SK-N-SH (cell line): ENCODE measurements around the gene EXOSC2. TPM values are rescaled to one million over a fixed set of nuclear protein-coding genes. Genes with fewer than 3 reads are reported as not detected.

ENCODE experiments used
- CTCF ChIA-PET: fragments of 300-600, 350-600 bp; formaldehyde crosslinking; extraction: SDS; loops from one replicate; lab custom pipeline; 2021; lab: Yijun Ruan, JAX
- POLR2A ChIA-PET: fragments of 350-600 bp; sonication (Branson Sonifier 250); formaldehyde crosslinking; extraction: SDS; loops from one replicate; lab custom pipeline; 2020; ENCODE audit warnings: antibody characterized with exemption, inconsistent platforms; lab: Yijun Ruan, JAX
- DNase-seq: peaks from one replicate; pipeline ENCODE4 v3.0.0; 2012
- H2AFZ ChIP-seq: fragments of 200-600 bp; sonication (generic); 2 replicates; pipeline ENCODE4 v1.8.1; 2016; ENCODE audit warnings: antibody characterized with exemption, mild to moderate bottlenecking, low read depth
- H3F3A ChIP-seq: fragments of 200-600 bp; sonication (generic); replicated peaks from 2 replicates; pipeline ENCODE3; 2016; ENCODE audit warnings: antibody characterized with exemption, mild to moderate bottlenecking; ENCODE audit not compliant: insufficient read depth
- H3K27ac ChIP-seq, 2 experiments: fragments of 200-500 bp in 1 of 2; fragments of 200-600 bp in 1 of 2; sonication (Bioruptor generic) in 1 of 2; sonication (generic), shearing (Covaris generic) in 1 of 2; 2 replicates each; pipeline versions ENCODE4 v1.5.1 to v1.6.1; 2014 to 2016; ENCODE audit warnings: low read depth in 2 of 2, inconsistent platforms in 1 of 2, low read length in 1 of 2, mild to moderate bottlenecking in 1 of 2, mixed read lengths in 1 of 2
- H3K27me3 ChIP-seq: fragments of 200-600 bp; sonication (generic), shearing (Covaris generic); 2 replicates; pipeline ENCODE4 v1.6.1; 2016; ENCODE audit warnings: mixed run types; ENCODE audit not compliant: insufficient read depth
- H3K36me3 ChIP-seq, 2 experiments: fragments of 200-500 bp in 1 of 2; fragments of 200-600 bp in 1 of 2; sonication (Bioruptor generic) in 1 of 2; sonication (generic) in 1 of 2; replicated peaks in 1 of 2; 2 replicates each; pipeline versions ENCODE3 to v1.5.1; 2014 to 2016; ENCODE audit warnings: low read length in 1 of 2, mild to moderate bottlenecking in 1 of 2; ENCODE audit not compliant: insufficient read depth in 2 of 2, control insufficient read depth in 1 of 2
- H3K4me1 ChIP-seq, 2 experiments: fragments of 200-500 bp in 1 of 2; fragments of 200-600 bp in 1 of 2; sonication (Bioruptor generic) in 1 of 2; sonication (generic), shearing (Covaris generic) in 1 of 2; 2 replicates each; pipeline versions ENCODE4 v1.5.1 to v1.6.1; 2014 to 2016; ENCODE audit warnings: low read depth in 1 of 2, low read length in 1 of 2, mixed run types in 1 of 2; ENCODE audit not compliant: insufficient read depth in 2 of 2, control insufficient read depth in 1 of 2
- H3K4me2 ChIP-seq: fragments of 200-600 bp; sonication (generic), shearing (Covaris generic); 2 replicates; pipeline ENCODE4 v1.6.1; 2017; ENCODE audit warnings: mixed run types
- H3K4me3 ChIP-seq, 2 experiments: fragments of 200-500 bp in 1 of 2; fragments of 200-600 bp in 1 of 2; sonication (Bioruptor generic) in 1 of 2; sonication (generic), shearing (Covaris generic) in 1 of 2; 2 replicates each; pipeline versions ENCODE4 v1.5.1 to v1.8.1; 2014 to 2016; ENCODE audit warnings: low read depth in 2 of 2, inconsistent platforms in 1 of 2, low read length in 1 of 2, mild to moderate bottlenecking in 1 of 2, mixed read lengths in 1 of 2, moderate library complexity in 1 of 2
- H3K79me2 ChIP-seq: fragments of 200-600 bp; sonication (generic); 2 replicates; pipeline ENCODE4 v1.8.1; 2017; ENCODE audit warnings: mild to moderate bottlenecking; ENCODE audit not compliant: insufficient read depth
- H3K9ac ChIP-seq: fragments of 200-600 bp; sonication (generic); 2 replicates; pipeline ENCODE4 v1.6.1; 2017; ENCODE audit warnings: mixed run types
- H3K9me2 ChIP-seq: fragments of 200-600 bp; sonication (generic); 2 replicates; pipeline ENCODE4 v1.6.1; 2017; ENCODE audit warnings: mixed run types
- H3K9me3 ChIP-seq: fragments of 200-600 bp; sonication (generic); 2 replicates; pipeline ENCODE4 v1.6.1; 2017; ENCODE audit warnings: mixed run types, mild to moderate bottlenecking, moderate library complexity
- H4K20me1 ChIP-seq: fragments of 200-600 bp; sonication (generic); 2 replicates; pipeline ENCODE4 v1.6.1; 2017; ENCODE audit warnings: mild to moderate bottlenecking, mixed run types; ENCODE audit not compliant: insufficient read depth
- IRF3 ChIP-seq: fragments of 150-350 bp; IDR thresholded peaks from 2 replicates; pipeline ENCODE4 v1.6.1; 2016; ENCODE audit warnings: mild to moderate bottlenecking, low read depth, low read length
- PBX3 ChIP-seq: IDR thresholded peaks from 2 replicates; pipeline ENCODE4; 2012
- POLR2AphosphoS5 ChIP-seq: IDR thresholded peaks from 2 replicates; pipeline ENCODE4 v1.6.1; 2012; ENCODE audit warnings: low read depth, low read length
- RAD21 ChIP-seq: IDR thresholded peaks from 2 replicates; pipeline ENCODE4 v1.6.1; 2012; ENCODE audit warnings: mild to moderate bottlenecking, low read length
- SIN3A ChIP-seq: IDR thresholded peaks from 2 replicates; pipeline ENCODE4 v1.6.1; 2012; ENCODE audit warnings: low read depth, mild to moderate bottlenecking, low read length, moderate library complexity, borderline replicate concordance
- SMC3 ChIP-seq: IDR thresholded peaks from 2 replicates; pipeline ENCODE4 v1.6.1; 2012; ENCODE audit warnings: low read depth, low read length, improper control_type of control experiment
- TEAD4 ChIP-seq: IDR thresholded peaks from 2 replicates; pipeline ENCODE4 v1.4.0; 2012; ENCODE audit warnings: mild to moderate bottlenecking, borderline replicate concordance; ENCODE audit not compliant: insufficient read depth
- WGBS: methylation state at CpG from one replicate; pipeline ENCODE4 v1.1.6; 2017; ENCODE audit warnings: low lambda C conversion rate; 5-methylcytosine and 5-hydroxymethylcytosine counted together
- polyA plus RNA-seq, 3 experiments: library from polyadenylated mRNA; depleted of rRNA; stranded (reverse); fragments of >200 nt; gene quantifications; 2 replicates each; pipeline ENCODE4 v1.2.3, GENCODE V29; 2012
- TF ChIP-seq, protein P1 (sequence below): fragments of 150-350 bp; IDR thresholded peaks from 2 replicates; pipeline ENCODE4 v1.6.1; 2017; ENCODE audit warnings: antibody characterized with exemption, low read length, low read depth, borderline replicate concordance
- TF ChIP-seq, protein P2 (sequence below): fragments of 200-600 bp; sonication (generic); IDR thresholded peaks from 2 replicates; pipeline ENCODE4 v1.6.1; 2017; ENCODE audit warnings: antibody characterized with exemption, mild to moderate bottlenecking, moderate library complexity

Gene EXOSC2
- polyA plus RNA-seq, 1 of the 3 experiments (the other 2 are of a cell fraction), result 28.7 TPM

DNA sequence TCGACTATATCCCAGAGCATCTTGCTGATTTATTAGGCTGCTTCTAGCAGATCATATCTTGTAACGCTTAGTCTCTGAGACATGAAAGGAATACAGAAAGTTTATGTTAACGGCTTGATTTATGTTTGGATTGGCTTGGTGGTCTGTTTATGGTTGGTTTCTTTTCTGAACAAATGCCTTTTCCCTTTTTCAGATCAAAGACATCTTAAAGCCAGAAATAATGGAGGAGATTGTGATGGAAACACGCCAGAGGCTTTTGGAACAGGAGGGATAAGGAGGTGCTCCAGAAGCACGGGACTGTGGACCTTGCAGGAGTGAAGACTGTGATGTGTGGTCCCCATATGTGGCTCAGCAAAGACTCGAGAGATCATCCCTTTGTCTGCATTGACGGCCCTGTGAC, 9.9 kb downstream of the EXOSC2 start:
- Histone ChIP-seq H3K9me2 (no peaks in the 10 kb centered on the region), H3K9me3 (no peaks in the 10 kb centered on the region)

GRCh38 chr9:130707225-130707976, 13.8 kb downstream of the EXOSC2 start:
- Histone ChIP-seq H3F3A (peaks cover 21% of the 10 kb centered on the region), H3K79me2 (peaks cover 2% of the 10 kb centered on the region; the same call in 1 of the 2 replicates), H4K20me1 (no peaks in the 10 kb centered on the region), H3K36me3 (peaks cover 16 to 17% of the 10 kb centered on the region in 2 experiments), H3K27me3 (no peaks in the 10 kb centered on the region), H3K4me1 (no peaks in the 10 kb centered on the region), H2AFZ (no peak overlapping the region), H3K9me3 (no peaks in the 10 kb centered on the region), H3K9ac (no peak overlapping the region), H3K27ac (peak overlapping the region in 1 of 2 experiments; percentile 8; a peak in 1 of 4 replicates), H3K4me3 (no peak overlapping the region; a peak in 1 of 4 replicates), H3K9me2 (no peaks in the 10 kb centered on the region), H3K4me2 (no peak overlapping the region)
- CTCF ChIA-PET, result interaction anchor here (0.5 to 11.9 kb wide), 36 partner anchors 8 to 1322 kb away, joined by 3 to 177 read pairs (median 4); partner anchors contain the start of genes ABL1, EXOSC2 and FIBCD1
- TF ChIP-seq SIN3A (no peak), PBX3 (no peak), RAD21 (peak; percentile 77), SMC3 (peak; percentile 65), IRF3 (no peak), TEAD4 (no peak)
- TF ChIP-seq, protein P1, sequence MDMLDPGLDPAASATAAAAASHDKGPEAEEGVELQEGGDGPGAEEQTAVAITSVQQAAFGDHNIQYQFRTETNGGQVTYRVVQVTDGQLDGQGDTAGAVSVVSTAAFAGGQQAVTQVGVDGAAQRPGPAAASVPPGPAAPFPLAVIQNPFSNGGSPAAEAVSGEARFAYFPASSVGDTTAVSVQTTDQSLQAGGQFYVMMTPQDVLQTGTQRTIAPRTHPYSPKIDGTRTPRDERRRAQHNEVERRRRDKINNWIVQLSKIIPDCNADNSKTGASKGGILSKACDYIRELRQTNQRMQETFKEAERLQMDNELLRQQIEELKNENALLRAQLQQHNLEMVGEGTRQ, result no peak
- TF ChIP-seq, protein P2, sequence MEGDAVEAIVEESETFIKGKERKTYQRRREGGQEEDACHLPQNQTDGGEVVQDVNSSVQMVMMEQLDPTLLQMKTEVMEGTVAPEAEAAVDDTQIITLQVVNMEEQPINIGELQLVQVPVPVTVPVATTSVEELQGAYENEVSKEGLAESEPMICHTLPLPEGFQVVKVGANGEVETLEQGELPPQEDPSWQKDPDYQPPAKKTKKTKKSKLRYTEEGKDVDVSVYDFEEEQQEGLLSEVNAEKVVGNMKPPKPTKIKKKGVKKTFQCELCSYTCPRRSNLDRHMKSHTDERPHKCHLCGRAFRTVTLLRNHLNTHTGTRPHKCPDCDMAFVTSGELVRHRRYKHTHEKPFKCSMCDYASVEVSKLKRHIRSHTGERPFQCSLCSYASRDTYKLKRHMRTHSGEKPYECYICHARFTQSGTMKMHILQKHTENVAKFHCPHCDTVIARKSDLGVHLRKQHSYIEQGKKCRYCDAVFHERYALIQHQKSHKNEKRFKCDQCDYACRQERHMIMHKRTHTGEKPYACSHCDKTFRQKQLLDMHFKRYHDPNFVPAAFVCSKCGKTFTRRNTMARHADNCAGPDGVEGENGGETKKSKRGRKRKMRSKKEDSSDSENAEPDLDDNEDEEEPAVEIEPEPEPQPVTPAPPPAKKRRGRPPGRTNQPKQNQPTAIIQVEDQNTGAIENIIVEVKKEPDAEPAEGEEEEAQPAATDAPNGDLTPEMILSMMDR, result peak; percentile 94
- POLR2A ChIA-PET, result no interaction called here
- peak; percentile 34 for DNase-seq
- 62% methylated on average over 9 of the region's 9 CpGs for WGBS

More for the DNA sequence above, 9.9 kb downstream of the EXOSC2 start:
- Histone ChIP-seq H3K79me2 (peaks cover 13% of the 10 kb centered on the region; the same call in 1 of the 2 replicates), H2AFZ (no peak overlapping the region), H3F3A (peaks cover 17% of the 10 kb centered on the region), H3K27me3 (no peaks in the 10 kb centered on the region), H3K4me3 (no peak overlapping the region), H4K20me1 (peaks cover 4% of the 10 kb centered on the region; the same call in 1 of the 2 replicates), H3K27ac (no peak overlapping the region), H3K9ac (no peak overlapping the region), H3K4me1 (peaks cover 0 to 3% of the 10 kb centered on the region in 2 experiments; a peak in 2 of 4 replicates), H3K36me3 (peaks cover 28 to 37% of the 10 kb centered on the region in 2 experiments), H3K4me2 (no peak overlapping the region)
- no peak for DNase-seq
- TF ChIP-seq POLR2AphosphoS5, result no peak
- CTCF ChIA-PET, result interaction anchor here (1.4 to 11.9 kb wide), 2 partner anchors 163 to 243 kb away, joined by 5 to 177 read pairs; no protein-coding TSS in a partner anchor
- 90% methylated on average over 6 of the region's 7 CpGs for WGBS
- POLR2A ChIA-PET, result no interaction called here
